ENCODE data around the gene GLCCI1. TPM values are rescaled to one million over a fixed set of nuclear protein-coding genes. Genes with fewer than 3 reads are reported as not detected.

GLCCI1 gene
- total RNA-seq, 2 donors from 2014 or later, result 9.1 to 9.2 TPM

GRCh38 chr7:8121243-8121642 is 152.6 kb downstream of the GLCCI1 start:
- WGBS, result 92% methylated on average over 3 of the region's 3 CpGs
- no peaks in the 10 kb centered on the region for H3K4me1 ChIP-seq (replicated peaks)
- H3K27ac ChIP-seq, result no peak overlapping the region
- H3K9me3 ChIP-seq, result no peaks in the 10 kb centered on the region
- no peaks in the 10 kb centered on the region for H3K36me3 ChIP-seq
- H3K4me3 ChIP-seq, result no peak overlapping the region
- no peaks in the 10 kb centered on the region for H3K27me3 ChIP-seq (replicated peaks; ENCODE audit: insufficient read depth)
- intact Hi-C loops (cut with DNase I), result no loop called here
- DNase-seq (ENCODE audit: low spot score), result no peak
- TF ChIP-seq POLR2A (IDR thresholded peaks at IDR 0.05) (no peak), CTCF (IDR thresholded peaks at IDR 0.05) (no peak), POLR2AphosphoS5 (IDR thresholded peaks at IDR 0.05) (no peak)

GRCh38 chr7:8125680-8126444 is 157.3 kb downstream of the GLCCI1 start:
- no peak for DNase-seq (ENCODE audit: low spot score)
- no peak overlapping the region for H3K27ac ChIP-seq

GRCh38 chr7:8126601-8127167 is 158.1 kb downstream of the GLCCI1 start:
- Histone ChIP-seq H3K36me3 (no peaks in the 10 kb centered on the region), H3K9me3 (no peaks in the 10 kb centered on the region), H3K4me1 (replicated peaks) (no peaks in the 10 kb centered on the region), H3K27ac (no peak overlapping the region), H3K27me3 (replicated peaks; ENCODE audit: insufficient read depth) (no peaks in the 10 kb centered on the region), H3K4me3 (no peak overlapping the region)
- WGBS, result 57% methylated on average over 2 of the region's 2 CpGs
- TF ChIP-seq POLR2A (IDR thresholded peaks at IDR 0.05), result no peak
- no peak for TF ChIP-seq POLR2AphosphoS5 (IDR thresholded peaks at IDR 0.05)
- no peak for TF ChIP-seq CTCF (IDR thresholded peaks at IDR 0.05)
- intact Hi-C loops (cut with DNase I), result no loop called here
- DNase-seq (ENCODE audit: low spot score), result no peak

More at GRCh38 chr7:8125680-8126444, 157.3 kb downstream of the GLCCI1 start:
- Histone ChIP-seq H3K4me1 (replicated peaks) (no peaks in the 10 kb centered on the region), H3K9me3 (no peaks in the 10 kb centered on the region), H3K4me3 (no peak overlapping the region), H3K36me3 (no peaks in the 10 kb centered on the region), H3K27me3 (replicated peaks; ENCODE audit: insufficient read depth) (no peaks in the 10 kb centered on the region)
- intact Hi-C loops (cut with DNase I), result no loop called here
- no peak for TF ChIP-seq POLR2A (IDR thresholded peaks at IDR 0.05)
- TF ChIP-seq POLR2AphosphoS5 (IDR thresholded peaks at IDR 0.05), result no peak
- TF ChIP-seq CTCF (IDR thresholded peaks at IDR 0.05), result no peak
- 82% methylated on average over 8 of the region's 8 CpGs for WGBS

- intact Hi-C loops (cut with DNase I), result no loop called here
- Histone ChIP-seq H3K4me1 (replicated peaks) (no peaks in the 10 kb centered on the region), H3K27ac (no peak overlapping the region)
These were observed 160.1 kb downstream of the GLCCI1 start for GRCh38 chr7:8128449-8129317.

More at GRCh38 chr7:8128449-8129317, 160.1 kb downstream of the GLCCI1 start:
- H3K36me3 ChIP-seq, result no peaks in the 10 kb centered on the region
- no peaks in the 10 kb centered on the region for H3K9me3 ChIP-seq
- no peak overlapping the region for H3K4me3 ChIP-seq
- TF ChIP-seq POLR2AphosphoS5 (IDR thresholded peaks at IDR 0.05) (no peak), POLR2A (IDR thresholded peaks at IDR 0.05) (no peak), CTCF (IDR thresholded peaks at IDR 0.05) (no peak)
- no peaks in the 10 kb centered on the region for H3K27me3 ChIP-seq (replicated peaks; ENCODE audit: insufficient read depth)
- no peak for DNase-seq (ENCODE audit: low spot score)
- WGBS, result 62% methylated on average over 12 of the region's 12 CpGs
